ENCODE measurements around the gene EHD3.

The EHD3 gene

GRCh38 chr2:31253356-31254131, 19.6 kb downstream of the EHD3 start:
- Histone ChIP-seq H3K4me3 (no peak overlapping the region), H3K27ac (no peak overlapping the region)
- TF ChIP-seq CTCF (IDR thresholded peaks at IDR 0.05), result no peak
- no peak for DNase-seq (ENCODE audit: low spot score)

GRCh38 chr2:31254237-31255203, 20.6 kb downstream of the EHD3 start:
- Histone ChIP-seq H3K27ac (no peak overlapping the region), H3K4me3 (no peak overlapping the region)
- no peak for TF ChIP-seq CTCF (IDR thresholded peaks at IDR 0.05)
- DNase-seq (ENCODE audit: low spot score), result no peak

GRCh38 chr2:31255911-31256571, 22.1 kb downstream of the EHD3 start:
- Histone ChIP-seq H3K4me3 (no peak overlapping the region), H3K27ac (no peak overlapping the region)
- no peak for DNase-seq (ENCODE audit: low spot score)
- no peak for TF ChIP-seq CTCF (IDR thresholded peaks at IDR 0.05)

- H3K4me3 ChIP-seq, result no peak overlapping the region
- H3K27ac ChIP-seq, result no peak overlapping the region
- no peak for TF ChIP-seq CTCF (IDR thresholded peaks at IDR 0.05)
- DNase-seq (ENCODE audit: low spot score), result no peak
These were observed 22.8 kb downstream of the EHD3 start for GRCh38 chr2:31256611-31257382.

GRCh38 chr2:31258351-31258750, 24.4 kb downstream of the EHD3 start:
- TF ChIP-seq CTCF (IDR thresholded peaks at IDR 0.05), result no peak
- H3K4me3 ChIP-seq, result no peak overlapping the region
- no peak overlapping the region for H3K27ac ChIP-seq
- no peak for DNase-seq (ENCODE audit: low spot score)

GRCh38 chr2:31259075-31259474, 25.1 kb downstream of the EHD3 start:
- DNase-seq (ENCODE audit: low spot score), result no peak
- Histone ChIP-seq H3K27ac (no peak overlapping the region), H3K4me3 (no peak overlapping the region)
- TF ChIP-seq CTCF (IDR thresholded peaks at IDR 0.05), result no peak

Measured in coronary artery (tissue), 2 donors.